HuH-7.5 (cell line): ENCODE measurements around the gene ZDBF2.
"Not testable (repeated sequence)": the region's sequence is repeated elsewhere in the genome, so short reads cannot be mapped to it uniquely, and the experiment has no call there.

Experiments used
- DNase-seq: peaks from one replicate; pipeline ENCODE4 v3.0.0; 2011; ENCODE audit warnings: low spot score

The ZDBF2 gene

GRCh38 chr2:206324869-206325268 is 50.4 kb downstream of the ZDBF2 start:
- DNase-seq: no peak

- no peak for DNase-seq
Measured at GRCh38 chr2:206328974-206329373, 54.5 kb downstream of the ZDBF2 start.

- no peak for DNase-seq
Measured at GRCh38 chr2:206336861-206337260, 62.4 kb downstream of the ZDBF2 start.

GRCh38 chr2:206337956-206338355 is 63.5 kb downstream of the ZDBF2 start:
- DNase-seq: no peak

GRCh38 chr2:206341396-206341795 is 66.9 kb downstream of the ZDBF2 start:
- no peak for DNase-seq

GRCh38 chr2:206343144-206343543 is 68.7 kb downstream of the ZDBF2 start:
- no peak for DNase-seq

GRCh38 chr2:206343816-206344215 is 69.4 kb downstream of the ZDBF2 start:
- no peak for DNase-seq

- DNase-seq: no peak
Measured at GRCh38 chr2:206345606-206346005, 71.1 kb downstream of the ZDBF2 start.

GRCh38 chr2:206349375-206349774 is 74.9 kb downstream of the ZDBF2 start:
- no peak for DNase-seq

- DNase-seq: no peak
Measured at GRCh38 chr2:206352571-206352970, 78.1 kb downstream of the ZDBF2 start.

- no peak for DNase-seq
Measured at GRCh38 chr2:206353685-206354084, 79.2 kb downstream of the ZDBF2 start.

GRCh38 chr2:206354129-206354528 is 79.7 kb downstream of the ZDBF2 start:
- no peak for DNase-seq

GRCh38 chr2:206356840-206357239 is 82.4 kb downstream of the ZDBF2 start:
- not testable (repeated sequence) for DNase-seq

GRCh38 chr2:206360840-206361239 is 86.4 kb downstream of the ZDBF2 start:
- not testable (repeated sequence) for DNase-seq

- DNase-seq: no peak
Measured at GRCh38 chr2:206361407-206362045, 87.1 kb downstream of the ZDBF2 start.
